Activated T-helper 1 cell treated with Interleukin-2 at 50 U/mL for 16 hours (primary cell): Measurements from ENCODE around the gene SMTNL2.
"Not testable (repeated sequence)": the region's sequence is repeated elsewhere in the genome, so short reads cannot be mapped to it uniquely, and the experiment has no call there.

Source experiments
- DNase-seq: peaks from one replicate; pipeline ENCODE4 v3.0.0-alpha.2; 2020; ENCODE audit warnings: low read depth

Gene SMTNL2

DNA sequence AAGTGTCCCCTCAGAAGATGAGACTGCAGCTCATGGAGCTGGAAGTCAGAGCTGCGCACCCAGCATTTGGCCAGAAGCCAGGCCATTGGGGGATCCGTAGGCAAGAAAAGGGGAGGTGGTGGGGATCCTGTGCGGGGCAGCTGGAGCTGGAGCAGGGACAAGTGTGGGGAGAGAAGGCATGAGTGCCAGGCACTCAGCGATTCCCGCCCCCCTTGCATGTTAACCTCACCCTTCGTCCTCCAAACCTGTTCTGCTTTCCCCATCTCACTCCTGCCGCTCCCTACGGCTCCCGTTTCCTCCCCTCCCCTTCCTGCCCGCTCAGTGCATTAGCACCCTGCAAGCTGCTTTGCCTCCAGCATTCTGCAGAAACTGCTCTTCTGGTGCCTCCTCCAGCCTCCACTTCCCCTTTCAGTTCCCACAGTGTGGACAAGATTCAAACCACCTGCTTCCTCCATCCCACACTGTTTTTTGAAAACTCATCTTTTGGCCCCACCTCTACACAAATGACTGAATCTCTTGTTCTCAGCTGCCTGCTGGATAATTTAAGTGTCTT is 51.6 kb downstream of the SMTNL2 start:
- no peak for DNase-seq

DNA sequence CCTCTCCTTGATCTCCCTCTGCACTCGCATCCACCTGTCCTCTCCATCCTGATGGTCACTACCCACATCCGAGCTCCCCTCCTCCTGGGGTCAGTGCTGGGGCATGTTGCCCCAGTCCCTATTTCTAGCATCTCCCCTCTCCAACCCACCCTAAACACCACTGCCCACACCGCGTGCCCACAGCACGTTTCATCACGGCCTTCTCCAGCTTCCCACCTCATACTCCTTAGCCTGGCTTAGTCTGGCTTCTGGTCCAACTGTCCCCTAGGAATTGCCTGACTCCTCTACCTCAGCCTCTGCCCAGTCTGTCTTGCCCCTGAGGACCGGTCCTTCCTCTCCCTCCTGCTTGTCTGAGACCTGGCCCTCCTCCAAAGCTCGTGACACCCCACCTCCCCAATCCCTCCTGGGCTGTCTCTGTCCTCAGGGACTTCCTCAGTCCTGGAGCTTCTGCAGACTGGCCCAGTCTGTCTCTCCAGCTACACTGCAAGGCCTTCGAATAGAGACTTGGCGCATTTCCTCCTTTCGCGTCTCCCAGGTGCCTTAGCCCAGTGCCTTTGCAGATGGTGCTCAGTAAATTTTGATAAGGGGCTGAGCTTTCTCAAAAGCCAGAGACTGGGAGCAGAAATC is 52.3 kb downstream of the SMTNL2 start:
- DNase-seq: no peak

DNA sequence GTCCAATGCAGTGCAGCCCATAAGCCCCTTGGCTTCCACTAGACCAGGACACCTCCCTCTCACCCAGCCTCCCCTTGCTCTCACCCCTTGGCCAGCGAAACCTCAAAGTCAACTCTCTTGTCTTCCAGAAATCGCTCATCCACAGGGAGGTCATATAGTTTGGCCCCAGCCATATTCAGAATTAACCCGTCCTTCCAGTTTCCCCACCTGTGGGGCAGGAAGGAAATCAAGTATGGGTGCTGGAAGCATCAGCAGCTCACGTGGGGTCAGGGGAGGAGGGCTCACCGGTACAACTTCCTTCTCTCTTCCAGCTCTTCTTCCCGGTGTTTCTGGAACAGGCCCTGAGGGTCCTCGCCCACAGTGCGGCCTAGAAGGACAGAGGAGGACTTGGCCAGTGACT is 54.4 kb downstream of the SMTNL2 start:
- DNase-seq: not testable (repeated sequence)

DNA sequence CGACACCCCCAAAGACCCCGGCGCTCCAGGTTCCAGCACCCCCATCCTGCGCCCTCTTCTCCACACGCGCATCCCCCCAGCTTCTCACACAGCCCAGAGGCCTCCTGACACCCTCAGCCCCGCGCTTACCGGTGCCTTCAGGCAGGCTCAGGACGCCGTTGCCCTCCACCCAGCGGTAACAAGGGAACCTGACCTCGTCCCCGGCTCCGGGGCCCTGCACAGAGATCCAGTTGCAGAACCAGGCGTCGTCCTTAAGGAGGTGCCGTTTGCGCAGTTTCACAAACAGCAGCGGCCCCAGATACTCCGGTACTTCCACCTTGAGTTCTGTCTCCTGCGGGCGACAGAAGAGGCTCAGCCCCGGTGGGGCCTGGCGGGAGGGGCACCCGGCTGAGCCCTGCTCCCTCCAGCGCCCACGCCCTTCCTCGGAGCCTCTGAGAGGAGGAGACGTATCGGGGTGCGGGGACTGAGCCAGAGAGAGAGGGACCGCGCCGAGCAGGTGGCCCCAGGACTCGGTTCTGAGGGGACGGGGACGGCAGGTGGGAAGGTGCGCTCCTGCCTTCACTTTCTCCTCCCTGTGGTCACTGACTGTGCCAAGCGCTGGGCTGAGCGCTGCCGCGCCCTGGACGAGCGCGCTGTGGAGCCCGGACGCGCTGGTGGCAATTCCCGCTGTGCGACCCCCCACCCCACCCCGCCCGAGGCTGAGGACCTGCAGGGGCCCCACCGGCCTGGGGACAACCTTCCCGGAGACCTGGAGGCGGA is 55.2 kb downstream of the SMTNL2 start:
- DNase-seq: not testable (repeated sequence)

DNA sequence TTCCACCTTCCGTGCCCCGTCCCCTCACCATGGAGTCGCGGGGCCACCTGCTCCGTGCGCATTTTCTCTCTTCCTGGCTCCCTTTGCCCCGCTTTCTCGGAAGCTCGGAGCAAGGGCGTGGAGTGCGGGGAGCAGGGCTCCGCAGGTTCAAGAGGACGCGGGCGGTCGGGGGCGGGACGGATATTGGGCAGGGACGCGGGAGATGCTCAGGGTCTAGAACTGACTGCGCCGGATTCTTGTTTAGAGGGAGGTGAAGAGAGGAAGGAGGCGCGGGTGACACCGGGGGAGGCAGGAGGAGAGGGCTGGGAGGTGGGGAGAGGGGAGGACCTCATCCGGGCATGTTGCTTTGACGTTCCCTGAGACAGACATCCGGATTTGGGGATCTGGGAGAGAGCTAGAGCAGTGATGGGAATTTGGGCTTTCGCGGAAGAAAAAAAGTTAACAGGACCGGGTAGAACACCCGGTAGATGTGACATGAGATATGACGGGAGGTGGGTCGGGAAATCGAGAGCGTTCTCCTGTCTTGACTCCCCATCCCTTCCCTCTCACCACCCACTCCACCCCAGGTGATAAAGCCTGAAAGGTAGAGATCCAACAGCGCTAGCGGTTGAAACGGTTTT is 56.4 kb downstream of the SMTNL2 start:
- DNase-seq: not testable (repeated sequence)

DNA sequence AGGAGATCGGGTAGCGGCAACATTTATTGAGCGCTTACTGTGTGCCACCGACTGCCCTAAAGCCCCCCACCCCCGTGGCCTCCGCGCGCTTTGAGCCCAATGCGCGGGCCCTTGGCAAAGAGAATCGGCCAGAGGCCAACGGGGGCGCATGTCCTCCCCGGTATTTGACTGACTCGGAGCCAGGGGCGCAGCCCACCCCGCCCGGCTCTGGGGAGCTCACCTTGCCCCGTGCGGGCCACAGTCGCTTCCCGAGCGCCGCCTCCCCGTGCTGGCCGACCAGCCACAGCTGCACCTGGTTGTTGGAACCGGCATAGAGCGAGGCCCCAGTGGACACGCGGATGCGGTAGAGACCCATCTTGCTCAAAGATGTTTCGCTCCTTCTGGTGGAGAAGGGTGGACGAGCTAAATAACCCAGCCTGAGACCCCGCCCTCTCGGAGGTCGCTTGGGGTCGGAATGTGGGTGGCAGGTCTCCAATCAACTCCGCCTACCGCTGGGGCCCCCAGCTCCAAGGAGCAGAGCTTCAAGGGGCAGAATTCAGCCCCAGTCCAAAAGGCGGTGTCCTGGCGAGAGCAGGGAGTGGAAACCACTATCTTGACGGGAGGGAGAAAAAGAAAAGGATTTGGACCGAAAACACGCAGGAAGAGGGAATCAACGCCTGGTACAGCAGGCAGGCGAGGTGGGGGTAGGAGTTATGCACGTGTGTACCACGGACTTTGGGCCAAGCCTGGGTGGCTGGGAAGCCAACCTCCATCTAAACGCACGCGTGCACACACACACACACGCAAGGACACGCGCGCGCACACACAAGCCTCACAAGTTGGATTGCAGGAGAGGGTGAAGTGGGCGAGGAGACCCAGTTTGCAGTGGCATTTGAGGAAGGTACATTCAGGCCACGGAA is 57.2 kb downstream of the SMTNL2 start, which contains the start of gene ALOX15:
Gene ALOX15, minus strand, starts transcription at position 382 of the 899 bp plus-strand sequence. Its CDS starts 27 bp downstream, at position 355.
- no peak for DNase-seq

DNA sequence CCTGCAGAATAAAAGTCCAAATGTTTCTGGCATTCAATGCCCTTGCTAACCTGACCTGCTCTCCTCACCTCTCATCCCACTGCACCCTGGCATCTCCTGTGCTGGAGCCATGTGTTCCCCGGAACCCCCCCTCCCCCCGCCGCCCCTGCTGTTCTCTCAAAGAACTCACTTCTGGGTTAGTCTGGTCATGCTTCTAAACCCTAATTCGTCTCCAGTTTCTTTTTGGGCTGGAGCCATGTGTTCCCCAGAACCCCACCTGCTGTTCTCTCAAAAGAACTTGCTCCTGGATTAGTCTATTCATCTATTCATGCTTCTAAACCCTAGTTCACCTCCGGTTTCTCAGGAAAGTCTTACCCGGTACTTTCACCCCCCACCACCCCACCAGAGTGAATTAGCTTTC is 58.0 kb downstream of the SMTNL2 start:
- DNase-seq: no peak

DNA sequence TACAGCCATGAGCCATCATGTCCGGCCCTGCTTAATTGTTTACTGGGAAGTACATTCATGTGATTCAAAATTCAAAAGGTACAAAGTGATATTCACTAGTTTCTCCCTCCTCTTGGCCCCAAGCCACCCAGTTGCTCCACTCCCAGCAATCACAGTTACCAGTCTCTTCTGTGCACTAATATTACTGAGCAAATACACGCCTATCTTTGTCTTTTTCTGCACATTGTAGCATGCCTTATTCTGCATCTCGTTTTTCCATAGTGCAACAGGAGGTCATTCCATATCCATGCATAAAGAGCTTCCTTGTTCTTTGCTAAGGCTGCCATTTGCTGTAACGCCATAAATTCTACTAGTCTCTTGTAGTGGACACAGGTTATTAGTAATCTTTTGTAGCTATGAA is 59.3 kb downstream of the SMTNL2 start:
- no peak for DNase-seq

DNA sequence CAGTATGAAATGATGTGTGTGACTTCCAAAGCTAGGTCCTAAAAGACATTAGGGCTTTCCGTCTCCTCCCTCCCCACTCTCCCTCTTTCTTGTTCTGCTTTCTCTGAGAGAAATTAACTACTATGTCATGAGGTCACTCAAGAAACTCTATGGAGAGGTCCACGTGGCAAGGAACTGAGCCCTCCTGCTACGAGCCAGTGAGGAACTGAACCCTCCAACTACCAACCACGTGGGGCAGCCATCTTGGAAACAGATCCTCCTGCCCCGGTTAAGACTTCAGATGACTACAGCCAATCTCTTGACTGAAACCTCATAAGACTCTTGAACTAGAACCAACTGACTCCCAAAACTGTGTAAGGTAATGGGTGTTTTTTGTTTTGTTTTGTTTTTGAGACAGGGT is 61.3 kb downstream of the SMTNL2 start:
- no peak for DNase-seq

DNA sequence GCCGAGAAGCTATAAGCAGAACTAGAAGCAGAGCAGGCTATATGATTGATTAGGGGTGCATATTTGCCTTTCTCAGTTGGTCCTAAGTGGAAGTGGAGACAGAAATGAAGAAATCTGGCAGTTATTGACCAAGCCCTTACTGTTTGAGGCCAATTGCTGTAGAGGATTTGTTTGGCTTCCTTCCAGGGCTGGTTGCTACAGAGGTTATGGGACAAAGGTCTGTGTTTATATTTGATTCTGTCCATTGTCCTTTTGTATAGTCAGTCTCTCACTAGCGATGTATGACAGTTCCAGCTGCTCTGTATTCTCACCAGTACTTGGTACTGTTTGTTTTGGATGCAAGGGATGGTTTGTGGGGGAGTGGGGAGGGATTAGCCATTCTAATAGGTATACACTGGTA is 64.4 kb downstream of the SMTNL2 start:
- DNase-seq: no peak

DNA sequence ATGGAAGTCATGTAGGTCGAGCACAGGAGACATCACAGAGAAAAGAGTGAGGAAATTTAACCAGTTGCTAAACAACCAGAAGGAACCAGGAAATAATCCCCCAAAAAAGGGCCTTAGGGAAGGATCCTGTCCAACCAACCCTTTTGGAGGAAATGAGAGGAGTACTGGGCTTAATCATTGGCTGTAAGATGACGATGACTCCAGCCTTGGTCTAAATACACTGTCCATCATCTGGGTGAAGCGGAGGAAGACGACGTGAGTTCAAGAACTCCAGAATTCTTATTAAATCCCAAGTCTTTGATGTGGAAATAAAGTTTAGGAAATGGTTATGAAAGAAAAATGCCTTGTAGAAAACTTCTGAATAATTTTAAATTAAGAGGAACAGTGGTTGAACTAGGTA is 68.7 kb downstream of the SMTNL2 start:
- no peak for DNase-seq

DNA sequence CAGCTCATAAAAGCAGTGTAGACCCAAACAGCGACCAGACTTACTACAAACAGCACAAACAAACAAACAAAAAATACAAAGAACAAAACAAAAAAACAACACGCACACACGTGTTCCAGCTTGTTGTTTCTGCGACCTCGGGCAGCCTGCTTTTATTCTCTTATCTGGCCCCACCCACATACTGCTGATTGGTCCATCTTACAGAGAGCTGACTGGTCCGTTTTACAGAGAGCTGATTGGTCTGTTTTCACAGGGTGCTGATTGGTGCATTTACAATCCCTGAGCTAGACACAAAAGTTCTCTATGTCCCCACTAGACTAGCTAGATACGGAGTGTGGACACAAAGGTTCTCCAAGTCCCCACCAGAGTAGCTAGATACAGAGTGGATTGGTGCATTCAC is 71.6 kb downstream of the SMTNL2 start:
- not testable (repeated sequence) for DNase-seq

DNA sequence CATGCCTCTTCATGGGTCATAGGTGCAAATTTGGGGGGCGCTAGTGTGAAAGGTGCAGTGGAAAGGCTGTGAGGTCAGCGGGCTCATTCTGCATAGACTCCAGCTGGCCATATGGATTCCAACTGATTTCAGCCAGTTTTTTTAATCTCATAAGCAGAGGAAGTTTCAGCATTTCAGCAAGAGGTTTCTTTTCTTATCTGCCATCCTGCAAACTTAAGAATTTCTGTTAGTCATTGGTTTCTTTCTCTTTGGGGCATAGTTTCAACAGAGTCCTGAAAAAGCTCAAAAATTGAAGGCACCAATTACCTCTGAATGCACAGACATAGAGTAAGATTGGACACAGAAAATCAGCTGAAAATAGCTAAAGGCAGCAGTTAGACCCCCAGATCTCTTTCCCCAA is 73.3 kb downstream of the SMTNL2 start:
- no peak for DNase-seq
